ENCODE measurements around the gene NEK11. TPM values are rescaled to one million over a fixed set of nuclear protein-coding genes. Genes with fewer than 3 reads are reported as not detected.

Gene NEK11
- total RNA-seq, 1 donor from 2014 or later = 1.3 TPM

- DNase-seq = no peak
- no peaks in the 10 kb centered on the region for H3K27me3 ChIP-seq (ENCODE audit: low read depth)
- no peak overlapping the region for H3K4me3 ChIP-seq
- H3K9me3 ChIP-seq (replicated peaks) = no peaks in the 10 kb centered on the region
- TF ChIP-seq, protein P1, sequence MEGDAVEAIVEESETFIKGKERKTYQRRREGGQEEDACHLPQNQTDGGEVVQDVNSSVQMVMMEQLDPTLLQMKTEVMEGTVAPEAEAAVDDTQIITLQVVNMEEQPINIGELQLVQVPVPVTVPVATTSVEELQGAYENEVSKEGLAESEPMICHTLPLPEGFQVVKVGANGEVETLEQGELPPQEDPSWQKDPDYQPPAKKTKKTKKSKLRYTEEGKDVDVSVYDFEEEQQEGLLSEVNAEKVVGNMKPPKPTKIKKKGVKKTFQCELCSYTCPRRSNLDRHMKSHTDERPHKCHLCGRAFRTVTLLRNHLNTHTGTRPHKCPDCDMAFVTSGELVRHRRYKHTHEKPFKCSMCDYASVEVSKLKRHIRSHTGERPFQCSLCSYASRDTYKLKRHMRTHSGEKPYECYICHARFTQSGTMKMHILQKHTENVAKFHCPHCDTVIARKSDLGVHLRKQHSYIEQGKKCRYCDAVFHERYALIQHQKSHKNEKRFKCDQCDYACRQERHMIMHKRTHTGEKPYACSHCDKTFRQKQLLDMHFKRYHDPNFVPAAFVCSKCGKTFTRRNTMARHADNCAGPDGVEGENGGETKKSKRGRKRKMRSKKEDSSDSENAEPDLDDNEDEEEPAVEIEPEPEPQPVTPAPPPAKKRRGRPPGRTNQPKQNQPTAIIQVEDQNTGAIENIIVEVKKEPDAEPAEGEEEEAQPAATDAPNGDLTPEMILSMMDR (IDR thresholded peaks at IDR 0.05; ENCODE audit: borderline replicate concordance) = no peak
- no peaks in the 10 kb centered on the region for H3K4me1 ChIP-seq
- no peaks in the 10 kb centered on the region for H3K36me3 ChIP-seq
- no peak overlapping the region for H3K27ac ChIP-seq (replicated peaks)
- intact Hi-C loops (cut with micrococcal nuclease) = no loop called here
Measured at GRCh38 chr3:131233900-131234668, 207.4 kb downstream of the NEK11 start.

DNA sequence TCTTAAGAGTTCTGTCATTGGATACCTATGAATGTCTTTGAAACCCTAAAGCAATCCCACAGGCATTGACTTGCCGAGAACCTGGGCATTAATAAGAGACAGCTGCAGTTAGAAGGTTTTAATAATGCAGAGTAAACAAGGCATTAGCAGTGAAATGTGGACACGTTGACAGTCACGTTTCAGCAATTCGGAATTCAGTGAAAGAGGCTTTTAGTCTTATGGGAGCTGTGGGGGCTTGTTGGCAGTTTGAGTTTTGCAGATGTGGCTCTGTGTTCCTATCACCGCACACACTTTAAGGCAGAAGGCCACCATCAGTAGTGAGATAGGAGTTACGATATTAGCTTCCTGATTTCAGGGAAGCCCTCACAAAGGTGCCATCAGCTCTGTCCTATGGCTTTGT is 209.7 kb downstream of the NEK11 start:
- intact Hi-C loops (cut with micrococcal nuclease) = no loop called here

DNA sequence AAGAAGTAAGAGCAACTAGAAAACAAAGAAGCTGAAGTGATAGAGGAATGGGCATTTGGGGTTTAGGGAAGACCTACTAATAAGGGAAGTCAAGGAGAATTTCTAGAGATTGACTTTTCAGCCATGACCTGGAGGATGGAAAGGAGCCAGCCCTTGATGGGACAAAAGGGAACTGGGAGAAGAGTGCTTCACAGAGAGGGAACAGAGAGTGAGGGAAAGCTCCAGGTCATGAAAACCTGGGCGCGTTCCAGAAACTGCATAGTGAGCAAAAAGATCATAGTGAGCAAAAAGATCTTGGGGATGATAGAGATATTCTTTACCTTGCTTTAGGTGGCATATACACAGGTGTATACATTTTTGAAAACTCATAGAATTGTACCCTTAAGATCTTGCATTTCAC is 211.8 kb downstream of the NEK11 start:
- Histone ChIP-seq H3K9me3 (replicated peaks) (no peaks in the 10 kb centered on the region), H3K4me3 (no peak overlapping the region), H3K36me3 (no peaks in the 10 kb centered on the region), H3K4me1 (no peaks in the 10 kb centered on the region), H3K27ac (replicated peaks) (no peak overlapping the region), H3K27me3 (ENCODE audit: low read depth) (no peaks in the 10 kb centered on the region)
- intact Hi-C loops (cut with micrococcal nuclease) = no loop called here
- no peak for DNase-seq
- TF ChIP-seq, protein P1 (IDR thresholded peaks at IDR 0.05; ENCODE audit: borderline replicate concordance) = no peak

More for the DNA sequence above, 209.7 kb downstream of the NEK11 start:
- TF ChIP-seq, protein P1 (IDR thresholded peaks at IDR 0.05; ENCODE audit: borderline replicate concordance) = no peak
- no peak overlapping the region for H3K4me3 ChIP-seq
- no peaks in the 10 kb centered on the region for H3K36me3 ChIP-seq
- no peaks in the 10 kb centered on the region for H3K9me3 ChIP-seq (replicated peaks)
- H3K27ac ChIP-seq (replicated peaks) = no peak overlapping the region
- H3K27me3 ChIP-seq (ENCODE audit: low read depth) = no peaks in the 10 kb centered on the region
- H3K4me1 ChIP-seq = no peaks in the 10 kb centered on the region
- no peak for DNase-seq

GRCh38 chr3:131239267-131239666 is 212.6 kb downstream of the NEK11 start:
- Histone ChIP-seq H3K27ac (replicated peaks) (no peak overlapping the region), H3K4me3 (no peak overlapping the region), H3K36me3 (no peaks in the 10 kb centered on the region), H3K27me3 (ENCODE audit: low read depth) (no peaks in the 10 kb centered on the region), H3K4me1 (no peaks in the 10 kb centered on the region), H3K9me3 (replicated peaks) (no peaks in the 10 kb centered on the region)
- intact Hi-C loops (cut with micrococcal nuclease) = no loop called here
- DNase-seq = no peak
- TF ChIP-seq, protein P1 (IDR thresholded peaks at IDR 0.05; ENCODE audit: borderline replicate concordance) = no peak

DNA sequence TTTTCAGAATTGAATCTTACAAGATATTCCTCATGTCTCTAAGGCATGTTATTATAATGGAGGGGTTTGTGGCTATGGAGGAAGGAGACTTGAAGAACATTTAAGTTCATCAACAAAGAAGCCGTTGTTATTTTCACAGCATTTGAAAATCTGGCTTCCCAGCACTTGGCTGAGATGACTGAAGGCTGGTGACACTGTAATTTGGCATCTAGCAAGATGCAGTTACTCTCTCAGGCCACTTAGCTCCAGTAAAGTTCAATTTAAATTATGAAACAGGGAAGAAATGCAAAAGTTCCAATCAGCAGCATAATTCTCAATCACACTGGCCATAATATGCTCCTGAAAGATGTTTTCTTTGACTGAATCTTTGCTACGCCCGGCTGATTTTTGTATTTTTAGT is 215.5 kb downstream of the NEK11 start:
- Histone ChIP-seq H3K36me3 (no peaks in the 10 kb centered on the region), H3K4me1 (no peaks in the 10 kb centered on the region), H3K27ac (replicated peaks) (no peak overlapping the region), H3K27me3 (ENCODE audit: low read depth) (no peaks in the 10 kb centered on the region), H3K9me3 (replicated peaks) (peaks cover 8% of the 10 kb centered on the region), H3K4me3 (no peak overlapping the region)
- intact Hi-C loops (cut with micrococcal nuclease) = no loop called here
- no peak for DNase-seq
- TF ChIP-seq, protein P1 (IDR thresholded peaks at IDR 0.05; ENCODE audit: borderline replicate concordance) = peak; percentile 43

Data from left ventricle myocardium inferior (tissue), 1 donor.